Left ventricle myocardium inferior (tissue), 1 donor: Measurements from ENCODE around the gene ACAD8. TPM values are rescaled to one million over a fixed set of nuclear protein-coding genes. Genes with fewer than 3 reads are reported as not detected.

Experiments used
- DNase-seq: peaks from one replicate; pipeline ENCODE4 v3.0.0-alpha.2; 2020
- H3K27ac ChIP-seq: fragments of 200-600 bp; replicated peaks from 2 replicates; pipeline ENCODE4 v1.8.0; 2021
- H3K27me3 ChIP-seq: fragments of 200-600 bp; 2 replicates; pipeline ENCODE4 v1.8.0; 2021; ENCODE audit warnings: low read depth
- H3K36me3 ChIP-seq: fragments of 200-600 bp; 2 replicates; pipeline ENCODE4 v1.8.0; 2021
- H3K4me1 ChIP-seq: fragments of 200-600 bp; 2 replicates; pipeline ENCODE4 v1.8.0; 2021
- H3K4me3 ChIP-seq: fragments of 200-600 bp; 2 replicates; pipeline ENCODE4 v1.8.0; 2021; ENCODE audit warnings: mild to moderate bottlenecking, moderate library complexity
- H3K9me3 ChIP-seq: fragments of 200-600 bp; replicated peaks from 2 replicates; pipeline ENCODE4 v1.8.0; 2021
- intact Hi-C: fragments of 100-400 bp; cut with micrococcal nuclease; formaldehyde crosslinking; loops from one replicate; pipeline ENCODE4 v1.11.0; 2022
- total RNA-seq: library from RNA; stranded (reverse); fragmentation: NEBNext Ultra II Directional; extraction: Animal tissue kit (Norgen Biotek cat#: 25700); gene quantifications from one replicate; pipeline ENCODE4 v1.2.1, GENCODE V29; 2021
- TF ChIP-seq, protein P1 (sequence below): fragments of 200-600 bp; IDR thresholded peaks from 2 replicates; pipeline ENCODE4 v1.8.0; 2021; ENCODE audit warnings: antibody characterized with exemption, mild to moderate bottlenecking, borderline replicate concordance
- donor health status: DM: no; HTN: yes; CAD: no; lungs with severe emphysema.

The ACAD8 gene
- total RNA-seq, 1 donor from 2014 or later, result 40.7 TPM

GRCh38 chr11:134242376-134242775 lies 11.0 kb upstream of the ACAD8 start:
- intact Hi-C loops, result no loop called here
- DNase-seq, result no peak
- H3K4me1 ChIP-seq, result no peaks in the 10 kb centered on the region
- TF ChIP-seq, protein P1, sequence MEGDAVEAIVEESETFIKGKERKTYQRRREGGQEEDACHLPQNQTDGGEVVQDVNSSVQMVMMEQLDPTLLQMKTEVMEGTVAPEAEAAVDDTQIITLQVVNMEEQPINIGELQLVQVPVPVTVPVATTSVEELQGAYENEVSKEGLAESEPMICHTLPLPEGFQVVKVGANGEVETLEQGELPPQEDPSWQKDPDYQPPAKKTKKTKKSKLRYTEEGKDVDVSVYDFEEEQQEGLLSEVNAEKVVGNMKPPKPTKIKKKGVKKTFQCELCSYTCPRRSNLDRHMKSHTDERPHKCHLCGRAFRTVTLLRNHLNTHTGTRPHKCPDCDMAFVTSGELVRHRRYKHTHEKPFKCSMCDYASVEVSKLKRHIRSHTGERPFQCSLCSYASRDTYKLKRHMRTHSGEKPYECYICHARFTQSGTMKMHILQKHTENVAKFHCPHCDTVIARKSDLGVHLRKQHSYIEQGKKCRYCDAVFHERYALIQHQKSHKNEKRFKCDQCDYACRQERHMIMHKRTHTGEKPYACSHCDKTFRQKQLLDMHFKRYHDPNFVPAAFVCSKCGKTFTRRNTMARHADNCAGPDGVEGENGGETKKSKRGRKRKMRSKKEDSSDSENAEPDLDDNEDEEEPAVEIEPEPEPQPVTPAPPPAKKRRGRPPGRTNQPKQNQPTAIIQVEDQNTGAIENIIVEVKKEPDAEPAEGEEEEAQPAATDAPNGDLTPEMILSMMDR, result no peak
- no peaks in the 10 kb centered on the region for H3K27me3 ChIP-seq
- H3K36me3 ChIP-seq, result peaks cover 94% of the 10 kb centered on the region
- H3K9me3 ChIP-seq, result no peaks in the 10 kb centered on the region
- H3K27ac ChIP-seq, result no peak overlapping the region
- no peak overlapping the region for H3K4me3 ChIP-seq

DNA sequence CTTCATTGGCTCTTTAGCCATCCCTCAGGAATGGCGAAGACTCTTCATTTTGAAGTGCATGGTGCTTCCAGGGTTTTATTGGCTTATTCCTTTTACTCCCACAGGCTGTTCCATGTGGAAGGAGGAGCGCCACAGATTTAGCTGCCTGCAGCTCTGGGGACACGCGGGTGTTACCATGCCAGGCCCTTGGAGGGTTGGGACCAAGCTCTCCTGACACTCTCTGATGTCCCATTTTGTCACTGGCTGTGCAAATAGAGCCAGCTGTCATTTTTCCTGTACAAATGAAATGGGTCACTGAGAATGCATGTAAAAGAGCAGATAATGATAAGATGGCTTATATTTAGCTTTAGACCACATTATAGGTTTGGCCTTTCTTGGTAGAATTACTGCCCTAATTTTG lies 9.5 kb upstream of the ACAD8 start:
- no peaks in the 10 kb centered on the region for H3K27me3 ChIP-seq
- H3K4me3 ChIP-seq, result no peak overlapping the region
- no peak for DNase-seq
- no peak overlapping the region for H3K27ac ChIP-seq
- TF ChIP-seq, protein P1, result no peak
- intact Hi-C loops, result no loop called here
- H3K36me3 ChIP-seq, result peaks cover 98% of the 10 kb centered on the region
- no peaks in the 10 kb centered on the region for H3K9me3 ChIP-seq
- no peaks in the 10 kb centered on the region for H3K4me1 ChIP-seq

GRCh38 chr11:134244593-134244992 lies 8.8 kb upstream of the ACAD8 start:
- no peak overlapping the region for H3K27ac ChIP-seq
- H3K36me3 ChIP-seq, result peaks cover 98% of the 10 kb centered on the region
- no peak for DNase-seq
- no peaks in the 10 kb centered on the region for H3K9me3 ChIP-seq
- TF ChIP-seq, protein P1, result peak; percentile 43
- intact Hi-C loops, result no loop called here
- H3K4me1 ChIP-seq, result no peaks in the 10 kb centered on the region
- no peaks in the 10 kb centered on the region for H3K27me3 ChIP-seq
- no peak overlapping the region for H3K4me3 ChIP-seq

- H3K27me3 ChIP-seq, result no peaks in the 10 kb centered on the region
- TF ChIP-seq, protein P1, result no peak
- no peaks in the 10 kb centered on the region for H3K4me1 ChIP-seq
- peaks cover 98% of the 10 kb centered on the region for H3K36me3 ChIP-seq
- no peak overlapping the region for H3K4me3 ChIP-seq
- no peak overlapping the region for H3K27ac ChIP-seq
- intact Hi-C loops, result no loop called here
- DNase-seq, result no peak
- no peaks in the 10 kb centered on the region for H3K9me3 ChIP-seq
Observed at GRCh38 chr11:134245434-134245833, 7.9 kb upstream of the ACAD8 start.

DNA sequence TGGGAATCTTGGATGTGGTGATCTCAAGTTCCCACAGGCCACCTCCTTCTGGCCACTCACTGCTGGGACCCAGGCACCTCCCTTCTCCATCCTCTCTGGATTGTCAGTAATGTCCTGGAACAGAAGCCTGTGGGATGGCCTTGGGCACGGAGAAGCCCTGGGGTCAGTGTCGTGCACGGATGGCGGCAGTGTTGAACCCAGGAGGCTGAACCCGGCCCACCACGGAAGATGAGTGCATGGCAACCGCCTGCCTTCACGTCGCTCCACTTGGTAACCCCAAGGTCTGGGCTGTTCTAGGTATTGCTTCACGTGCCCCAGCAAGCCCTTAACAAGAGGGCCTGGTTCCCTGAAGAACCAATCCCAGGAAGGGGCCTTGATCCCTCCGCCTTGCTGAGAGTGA lies 7.3 kb upstream of the ACAD8 start:
- Histone ChIP-seq H3K4me3 (no peak overlapping the region), H3K4me1 (no peaks in the 10 kb centered on the region), H3K9me3 (no peaks in the 10 kb centered on the region), H3K36me3 (peaks cover 100% of the 10 kb centered on the region), H3K27ac (no peak overlapping the region), H3K27me3 (no peaks in the 10 kb centered on the region)
- intact Hi-C loops, result no loop called here
- no peak for DNase-seq
- TF ChIP-seq, protein P1, result no peak

DNA sequence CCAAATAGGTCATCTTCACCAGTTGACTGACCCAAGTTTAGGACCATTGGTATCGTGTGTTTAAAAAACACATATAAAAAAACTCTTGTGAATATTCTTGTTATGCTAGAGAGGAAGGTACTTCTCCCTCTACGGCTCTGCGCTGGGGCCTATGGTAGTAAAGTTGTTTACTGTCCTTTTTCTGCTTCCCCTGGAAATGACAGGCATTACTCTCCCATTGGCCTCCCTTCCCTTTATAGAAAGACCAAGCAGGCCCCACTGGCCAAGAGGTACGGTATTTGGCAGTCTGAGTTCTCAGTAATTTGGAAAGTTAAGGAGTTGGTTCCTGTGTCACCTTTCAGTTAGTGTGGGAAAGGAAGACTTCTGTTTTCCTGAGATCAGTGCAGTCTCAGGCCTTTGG lies 6.7 kb upstream of the ACAD8 start:
- no peak for DNase-seq
- no peaks in the 10 kb centered on the region for H3K27me3 ChIP-seq
- intact Hi-C loops, result no loop called here

More for the DNA sequence above, 6.7 kb upstream of the ACAD8 start:
- no peaks in the 10 kb centered on the region for H3K9me3 ChIP-seq
- no peak overlapping the region for H3K27ac ChIP-seq
- peaks cover 4% of the 10 kb centered on the region for H3K4me1 ChIP-seq
- H3K4me3 ChIP-seq, result no peak overlapping the region
- TF ChIP-seq, protein P1, result no peak
- H3K36me3 ChIP-seq, result peaks cover 95% of the 10 kb centered on the region
